Neural cell (in vitro differentiated cells): ENCODE data around the gene CIAPIN1.

Experiments used
- EZH2 ChIP-seq: fragments of 200-600, 300-800 bp; shearing (Covaris generic), sonication (generic); IDR thresholded peaks from 2 replicates; pipeline ENCODE4 v1.6.1; 2014; ENCODE audit warnings: antibody characterized with exemption, low read length, borderline replicate concordance, mild to moderate bottlenecking; ENCODE audit not compliant: insufficient read depth, poor library complexity, severe bottlenecking
- MXI1 ChIP-seq: fragments of 450-650 bp; conservative IDR thresholded peaks from 2 replicates; pipeline ENCODE4 v1.6.1; 2014; ENCODE audit warnings: antibody characterized with exemption, mild to moderate bottlenecking; ENCODE audit not compliant: poor library complexity, severe bottlenecking
- RAD21 ChIP-seq: fragments of 450-650 bp; conservative IDR thresholded peaks from 2 replicates; pipeline ENCODE4 v1.6.1; 2014; ENCODE audit warnings: antibody characterized with exemption, mild to moderate bottlenecking, moderate library complexity
- SMC3 ChIP-seq: fragments of 450-650 bp; conservative IDR thresholded peaks from 2 replicates; pipeline ENCODE4 v1.6.1; 2014; ENCODE audit warnings: antibody characterized with exemption, mild to moderate bottlenecking, moderate library complexity; ENCODE audit not compliant: poor library complexity
- TF ChIP-seq, protein P1 (sequence below): fragments of 450-650 bp; IDR thresholded peaks from 2 replicates; pipeline ENCODE4 v1.5.1; 2014; ENCODE audit warnings: antibody characterized with exemption, mild to moderate bottlenecking, moderate library complexity; ENCODE audit not compliant: poor library complexity, severe bottlenecking
- TF ChIP-seq, protein P2 (sequence below): IDR thresholded peaks from 2 replicates; pipeline ENCODE4 v1.6.1; 2012; ENCODE audit warnings: borderline replicate concordance

DNA sequence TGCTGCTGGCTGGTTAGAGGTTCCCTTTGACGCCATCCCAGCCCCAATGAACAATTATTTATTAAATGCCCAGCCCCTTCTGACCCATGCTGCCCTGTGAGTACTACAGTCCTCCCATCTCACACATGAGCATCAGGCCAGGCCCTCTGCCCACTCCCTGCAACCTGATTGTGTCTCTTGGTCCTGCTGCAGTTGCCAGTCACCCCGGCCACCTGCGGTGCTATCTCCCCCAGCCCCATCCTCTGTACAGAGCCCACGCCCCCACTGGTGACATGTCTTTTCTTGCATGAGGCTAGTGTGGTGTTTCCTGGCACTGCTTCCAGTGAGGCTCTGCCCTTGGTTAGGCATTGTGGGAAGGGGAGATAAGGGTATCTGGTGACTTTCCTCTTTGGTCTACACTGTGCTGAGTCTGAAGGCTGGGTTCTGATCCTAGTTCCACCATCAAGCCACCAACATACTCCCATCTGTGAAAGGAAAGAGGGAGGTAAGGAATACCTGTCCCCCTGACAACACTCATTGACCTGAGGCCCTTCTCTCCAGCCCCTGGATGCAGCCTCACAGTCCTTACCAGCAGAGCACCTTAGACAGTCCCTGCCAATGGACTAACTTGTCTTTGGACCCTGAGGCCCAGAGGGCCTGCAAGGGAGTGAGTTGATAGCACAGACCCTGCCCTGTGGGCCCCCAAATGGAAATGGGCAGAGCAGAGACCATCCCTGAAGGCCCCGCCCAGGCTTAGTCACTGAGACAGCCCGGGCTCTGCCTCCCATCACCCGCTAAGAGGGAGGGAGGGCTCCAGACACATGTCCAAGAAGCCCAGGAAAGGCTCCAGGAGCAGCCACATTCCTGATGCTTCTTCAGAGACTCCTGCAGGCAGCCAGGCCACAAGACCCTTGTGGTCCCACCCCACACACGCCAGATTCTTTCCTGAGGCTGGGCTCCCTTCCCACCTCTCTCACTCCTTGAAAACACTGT is 63.6 kb downstream of the CIAPIN1 start:
- TF ChIP-seq, protein P1, sequence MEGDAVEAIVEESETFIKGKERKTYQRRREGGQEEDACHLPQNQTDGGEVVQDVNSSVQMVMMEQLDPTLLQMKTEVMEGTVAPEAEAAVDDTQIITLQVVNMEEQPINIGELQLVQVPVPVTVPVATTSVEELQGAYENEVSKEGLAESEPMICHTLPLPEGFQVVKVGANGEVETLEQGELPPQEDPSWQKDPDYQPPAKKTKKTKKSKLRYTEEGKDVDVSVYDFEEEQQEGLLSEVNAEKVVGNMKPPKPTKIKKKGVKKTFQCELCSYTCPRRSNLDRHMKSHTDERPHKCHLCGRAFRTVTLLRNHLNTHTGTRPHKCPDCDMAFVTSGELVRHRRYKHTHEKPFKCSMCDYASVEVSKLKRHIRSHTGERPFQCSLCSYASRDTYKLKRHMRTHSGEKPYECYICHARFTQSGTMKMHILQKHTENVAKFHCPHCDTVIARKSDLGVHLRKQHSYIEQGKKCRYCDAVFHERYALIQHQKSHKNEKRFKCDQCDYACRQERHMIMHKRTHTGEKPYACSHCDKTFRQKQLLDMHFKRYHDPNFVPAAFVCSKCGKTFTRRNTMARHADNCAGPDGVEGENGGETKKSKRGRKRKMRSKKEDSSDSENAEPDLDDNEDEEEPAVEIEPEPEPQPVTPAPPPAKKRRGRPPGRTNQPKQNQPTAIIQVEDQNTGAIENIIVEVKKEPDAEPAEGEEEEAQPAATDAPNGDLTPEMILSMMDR: no peak
- TF ChIP-seq SMC3 (no peak), EZH2 (no peak), MXI1 (no peak), RAD21 (no peak)
- TF ChIP-seq, protein P2, sequence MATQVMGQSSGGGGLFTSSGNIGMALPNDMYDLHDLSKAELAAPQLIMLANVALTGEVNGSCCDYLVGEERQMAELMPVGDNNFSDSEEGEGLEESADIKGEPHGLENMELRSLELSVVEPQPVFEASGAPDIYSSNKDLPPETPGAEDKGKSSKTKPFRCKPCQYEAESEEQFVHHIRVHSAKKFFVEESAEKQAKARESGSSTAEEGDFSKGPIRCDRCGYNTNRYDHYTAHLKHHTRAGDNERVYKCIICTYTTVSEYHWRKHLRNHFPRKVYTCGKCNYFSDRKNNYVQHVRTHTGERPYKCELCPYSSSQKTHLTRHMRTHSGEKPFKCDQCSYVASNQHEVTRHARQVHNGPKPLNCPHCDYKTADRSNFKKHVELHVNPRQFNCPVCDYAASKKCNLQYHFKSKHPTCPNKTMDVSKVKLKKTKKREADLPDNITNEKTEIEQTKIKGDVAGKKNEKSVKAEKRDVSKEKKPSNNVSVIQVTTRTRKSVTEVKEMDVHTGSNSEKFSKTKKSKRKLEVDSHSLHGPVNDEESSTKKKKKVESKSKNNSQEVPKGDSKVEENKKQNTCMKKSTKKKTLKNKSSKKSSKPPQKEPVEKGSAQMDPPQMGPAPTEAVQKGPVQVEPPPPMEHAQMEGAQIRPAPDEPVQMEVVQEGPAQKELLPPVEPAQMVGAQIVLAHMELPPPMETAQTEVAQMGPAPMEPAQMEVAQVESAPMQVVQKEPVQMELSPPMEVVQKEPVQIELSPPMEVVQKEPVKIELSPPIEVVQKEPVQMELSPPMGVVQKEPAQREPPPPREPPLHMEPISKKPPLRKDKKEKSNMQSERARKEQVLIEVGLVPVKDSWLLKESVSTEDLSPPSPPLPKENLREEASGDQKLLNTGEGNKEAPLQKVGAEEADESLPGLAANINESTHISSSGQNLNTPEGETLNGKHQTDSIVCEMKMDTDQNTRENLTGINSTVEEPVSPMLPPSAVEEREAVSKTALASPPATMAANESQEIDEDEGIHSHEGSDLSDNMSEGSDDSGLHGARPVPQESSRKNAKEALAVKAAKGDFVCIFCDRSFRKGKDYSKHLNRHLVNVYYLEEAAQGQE: no peak
